Measurements from ENCODE around the gene ARHGAP21.

DNA sequence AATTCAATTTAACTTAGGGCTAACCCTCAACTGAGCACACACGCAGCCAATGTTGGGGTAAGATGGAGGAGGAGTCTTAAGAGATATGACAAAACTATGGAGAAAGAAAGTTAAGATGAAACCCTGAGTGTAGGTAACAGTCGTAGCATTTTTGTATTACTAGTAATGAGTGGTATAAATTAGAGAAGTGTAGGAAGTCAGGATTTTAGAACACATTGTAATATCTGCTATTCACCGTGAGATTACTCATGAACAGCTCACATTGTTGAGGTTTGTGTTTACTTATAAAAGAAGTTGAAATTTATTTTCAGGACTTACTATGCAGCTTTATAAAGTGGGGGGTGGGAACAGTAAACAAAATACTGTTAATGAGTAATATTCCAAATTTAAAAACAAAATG is 107.2 kb downstream of the ARHGAP21 start:
- TF ChIP-seq, protein P1, sequence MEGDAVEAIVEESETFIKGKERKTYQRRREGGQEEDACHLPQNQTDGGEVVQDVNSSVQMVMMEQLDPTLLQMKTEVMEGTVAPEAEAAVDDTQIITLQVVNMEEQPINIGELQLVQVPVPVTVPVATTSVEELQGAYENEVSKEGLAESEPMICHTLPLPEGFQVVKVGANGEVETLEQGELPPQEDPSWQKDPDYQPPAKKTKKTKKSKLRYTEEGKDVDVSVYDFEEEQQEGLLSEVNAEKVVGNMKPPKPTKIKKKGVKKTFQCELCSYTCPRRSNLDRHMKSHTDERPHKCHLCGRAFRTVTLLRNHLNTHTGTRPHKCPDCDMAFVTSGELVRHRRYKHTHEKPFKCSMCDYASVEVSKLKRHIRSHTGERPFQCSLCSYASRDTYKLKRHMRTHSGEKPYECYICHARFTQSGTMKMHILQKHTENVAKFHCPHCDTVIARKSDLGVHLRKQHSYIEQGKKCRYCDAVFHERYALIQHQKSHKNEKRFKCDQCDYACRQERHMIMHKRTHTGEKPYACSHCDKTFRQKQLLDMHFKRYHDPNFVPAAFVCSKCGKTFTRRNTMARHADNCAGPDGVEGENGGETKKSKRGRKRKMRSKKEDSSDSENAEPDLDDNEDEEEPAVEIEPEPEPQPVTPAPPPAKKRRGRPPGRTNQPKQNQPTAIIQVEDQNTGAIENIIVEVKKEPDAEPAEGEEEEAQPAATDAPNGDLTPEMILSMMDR (IDR thresholded peaks at IDR 0.05 in 4 of 5, conservative IDR thresholded peaks at IDR 0.05 in 1 of 5), result no peak
- TF ChIP-seq POLR2A (IDR thresholded peaks at IDR 0.05), result no peak
